ENCODE measurements around the gene RAI14.

The RAI14 gene

DNA sequence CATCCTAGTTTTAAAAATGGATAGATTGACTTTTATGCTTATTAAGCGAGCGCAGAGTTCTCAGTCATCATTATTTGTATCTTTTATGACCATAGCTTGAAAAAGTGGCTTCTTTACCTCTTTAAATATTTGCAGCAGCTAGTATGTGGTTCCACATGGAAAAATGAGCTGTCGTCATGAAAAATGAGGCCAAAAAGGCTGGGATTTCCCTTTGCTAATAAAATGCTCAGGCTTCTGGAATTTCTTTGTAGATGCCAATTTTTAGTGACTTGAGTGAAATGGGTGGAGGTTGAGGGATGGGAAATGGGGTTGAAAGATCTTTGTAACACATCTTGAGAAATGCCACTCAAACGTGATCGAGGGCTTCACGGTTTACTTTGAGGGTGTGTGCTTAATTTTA is 35.2 kb downstream of the RAI14 start:
- TF ChIP-seq, protein P1, sequence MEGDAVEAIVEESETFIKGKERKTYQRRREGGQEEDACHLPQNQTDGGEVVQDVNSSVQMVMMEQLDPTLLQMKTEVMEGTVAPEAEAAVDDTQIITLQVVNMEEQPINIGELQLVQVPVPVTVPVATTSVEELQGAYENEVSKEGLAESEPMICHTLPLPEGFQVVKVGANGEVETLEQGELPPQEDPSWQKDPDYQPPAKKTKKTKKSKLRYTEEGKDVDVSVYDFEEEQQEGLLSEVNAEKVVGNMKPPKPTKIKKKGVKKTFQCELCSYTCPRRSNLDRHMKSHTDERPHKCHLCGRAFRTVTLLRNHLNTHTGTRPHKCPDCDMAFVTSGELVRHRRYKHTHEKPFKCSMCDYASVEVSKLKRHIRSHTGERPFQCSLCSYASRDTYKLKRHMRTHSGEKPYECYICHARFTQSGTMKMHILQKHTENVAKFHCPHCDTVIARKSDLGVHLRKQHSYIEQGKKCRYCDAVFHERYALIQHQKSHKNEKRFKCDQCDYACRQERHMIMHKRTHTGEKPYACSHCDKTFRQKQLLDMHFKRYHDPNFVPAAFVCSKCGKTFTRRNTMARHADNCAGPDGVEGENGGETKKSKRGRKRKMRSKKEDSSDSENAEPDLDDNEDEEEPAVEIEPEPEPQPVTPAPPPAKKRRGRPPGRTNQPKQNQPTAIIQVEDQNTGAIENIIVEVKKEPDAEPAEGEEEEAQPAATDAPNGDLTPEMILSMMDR (IDR thresholded peaks at IDR 0.05; ENCODE audit: low read depth, low read length): no peak
- H3K27me3 ChIP-seq (ENCODE audit: insufficient read depth, low read depth, severe bottlenecking): no peaks in the 10 kb centered on the region
- no peak overlapping the region for H3K4me3 ChIP-seq (ENCODE audit: low read depth, low read length)
- no peak overlapping the region for H3K27ac ChIP-seq
- no peaks in the 10 kb centered on the region for H3K36me3 ChIP-seq
- DNase-seq: no peak
- no peaks in the 10 kb centered on the region for H3K9me3 ChIP-seq (ENCODE audit: severe bottlenecking)

DNA sequence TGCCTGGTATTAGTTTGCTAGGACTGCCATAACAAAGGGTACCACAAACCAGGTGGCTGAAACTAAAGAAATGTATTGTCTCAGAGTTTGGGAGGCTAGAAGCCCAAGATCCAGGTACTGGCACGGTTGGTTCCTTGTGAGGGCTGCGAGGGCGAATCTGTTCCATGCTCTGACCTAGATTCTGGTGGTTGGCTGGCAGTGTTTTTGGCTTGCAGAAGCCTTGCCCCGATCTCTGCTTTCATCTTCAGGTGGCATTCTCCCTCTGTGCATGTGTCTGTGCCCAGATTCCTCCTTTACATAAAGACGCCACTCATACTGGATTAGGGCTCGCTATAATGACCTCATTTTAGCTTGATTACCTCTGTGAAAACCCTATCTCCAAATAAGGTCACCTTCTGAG is 36.7 kb downstream of the RAI14 start:
- Histone ChIP-seq H3K9me3 (ENCODE audit: severe bottlenecking) (no peaks in the 10 kb centered on the region), H3K36me3 (no peaks in the 10 kb centered on the region), H3K27me3 (ENCODE audit: insufficient read depth, low read depth, severe bottlenecking) (no peaks in the 10 kb centered on the region), H3K27ac (no peak overlapping the region), H3K4me3 (ENCODE audit: low read depth, low read length) (no peak overlapping the region)
- TF ChIP-seq, protein P1 (IDR thresholded peaks at IDR 0.05; ENCODE audit: low read depth, low read length): no peak
- DNase-seq: no peak

DNA sequence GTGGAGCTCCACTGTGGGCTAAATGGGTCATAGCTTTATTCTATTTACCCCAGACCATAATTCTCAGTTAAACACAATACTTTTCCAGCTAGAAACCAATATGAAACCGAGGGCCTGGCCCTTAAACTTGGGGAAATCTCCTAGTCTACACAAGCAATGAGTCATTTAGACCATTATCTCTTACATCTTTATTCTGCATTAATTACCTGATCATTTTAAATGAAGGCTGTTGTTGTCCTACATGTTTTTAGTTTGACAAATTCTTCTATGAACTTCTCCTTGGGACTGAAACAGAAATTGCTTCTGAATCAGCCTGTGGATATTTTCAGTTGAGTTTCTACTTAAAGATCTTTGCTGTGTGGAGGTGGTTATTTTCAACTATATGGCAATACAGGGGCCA is 37.9 kb downstream of the RAI14 start:
- H3K9me3 ChIP-seq (ENCODE audit: severe bottlenecking): no peaks in the 10 kb centered on the region
- DNase-seq: no peak
- H3K27ac ChIP-seq: no peak overlapping the region
- TF ChIP-seq, protein P1 (IDR thresholded peaks at IDR 0.05; ENCODE audit: low read depth, low read length): no peak
- no peak overlapping the region for H3K4me3 ChIP-seq (ENCODE audit: low read depth, low read length)
- no peaks in the 10 kb centered on the region for H3K36me3 ChIP-seq
- no peaks in the 10 kb centered on the region for H3K27me3 ChIP-seq (ENCODE audit: insufficient read depth, low read depth, severe bottlenecking)

DNA sequence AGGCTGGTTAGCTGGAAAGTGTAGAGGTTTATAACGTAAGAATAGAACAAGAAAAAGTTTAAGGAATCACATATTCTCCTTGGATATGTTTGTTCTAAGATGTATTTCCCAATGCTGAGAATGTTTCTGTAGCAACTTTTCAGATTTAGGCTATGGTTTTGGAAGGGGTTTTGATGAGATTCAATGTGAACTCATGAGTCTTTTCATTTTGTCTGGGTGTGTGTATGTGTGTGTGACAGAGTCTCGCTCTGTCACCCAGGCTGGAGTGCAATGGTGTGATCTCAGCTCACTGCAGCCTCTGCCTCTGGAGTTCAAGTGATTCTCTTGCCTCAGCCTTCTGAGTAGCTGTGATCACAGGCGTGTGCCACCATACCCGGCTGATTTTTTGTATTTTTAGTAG is 38.6 kb downstream of the RAI14 start:
- no peak for DNase-seq
- no peaks in the 10 kb centered on the region for H3K36me3 ChIP-seq
- no peaks in the 10 kb centered on the region for H3K27me3 ChIP-seq (ENCODE audit: insufficient read depth, low read depth, severe bottlenecking)
- H3K4me3 ChIP-seq (ENCODE audit: low read depth, low read length): no peak overlapping the region
- no peak overlapping the region for H3K27ac ChIP-seq
- no peaks in the 10 kb centered on the region for H3K9me3 ChIP-seq (ENCODE audit: severe bottlenecking)
- TF ChIP-seq, protein P1 (IDR thresholded peaks at IDR 0.05; ENCODE audit: low read depth, low read length): no peak

DNA sequence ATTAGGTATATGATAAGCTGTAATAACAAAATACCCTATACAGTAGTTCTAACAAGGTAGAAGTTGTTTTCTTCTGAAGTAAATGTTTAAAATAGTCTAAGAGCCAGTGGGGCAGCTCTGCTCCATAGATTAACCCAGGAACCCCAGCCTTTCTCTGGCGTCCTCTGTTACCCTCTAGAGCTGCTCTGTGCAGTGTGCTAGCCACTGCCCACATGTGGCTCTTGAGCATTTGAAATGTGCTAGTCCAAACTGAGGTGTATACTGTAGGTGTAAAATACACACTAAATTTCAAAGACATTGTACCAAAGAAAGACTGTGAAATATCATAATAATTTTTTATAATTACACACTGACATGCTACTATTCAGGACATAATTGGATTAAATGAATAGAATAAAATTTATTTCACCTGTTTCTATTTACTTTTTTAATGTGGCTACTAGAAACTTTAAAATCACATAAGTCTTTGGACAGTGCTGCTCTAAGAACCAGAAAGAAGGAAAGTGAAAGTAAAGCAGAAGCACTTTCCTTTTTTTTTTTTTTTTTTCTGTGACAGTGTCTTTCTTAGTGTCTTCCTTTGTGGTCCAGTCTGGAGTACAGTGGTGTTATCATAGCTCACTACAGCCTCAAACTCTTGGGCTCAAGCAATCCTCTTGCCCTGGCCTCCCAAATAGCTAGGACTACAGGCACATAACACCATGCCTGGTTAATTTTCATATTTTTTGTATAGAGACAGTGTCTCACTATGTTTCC is 39.3 kb downstream of the RAI14 start:
- H3K27ac ChIP-seq: no peak overlapping the region

More for the DNA sequence above, 39.3 kb downstream of the RAI14 start:
- Histone ChIP-seq H3K9me3 (ENCODE audit: severe bottlenecking) (no peaks in the 10 kb centered on the region), H3K27me3 (ENCODE audit: insufficient read depth, low read depth, severe bottlenecking) (no peaks in the 10 kb centered on the region), H3K4me3 (ENCODE audit: low read depth, low read length) (no peak overlapping the region), H3K36me3 (no peaks in the 10 kb centered on the region)
- DNase-seq: no peak
- TF ChIP-seq, protein P1 (IDR thresholded peaks at IDR 0.05; ENCODE audit: low read depth, low read length): no peak

All from WERI-Rb-1 (cell line).